Midbrain (tissue), 1 donor: ENCODE results near the gene ATF7IP.

Source experiments
- DNase-seq: peaks from one replicate; lab custom pipeline; 2025; lab: John Stamatoyannopoulos, UW

Gene ATF7IP

GRCh38 chr12:14481201-14481600 lies 115.7 kb downstream of the ATF7IP start:
- no peak for DNase-seq

GRCh38 chr12:14482361-14482760 lies 116.9 kb downstream of the ATF7IP start:
- DNase-seq, result no peak

- no peak for DNase-seq
Measured at GRCh38 chr12:14482886-14483285, 117.4 kb downstream of the ATF7IP start.

GRCh38 chr12:14495326-14495725 lies 129.8 kb downstream of the ATF7IP start:
- no peak for DNase-seq

GRCh38 chr12:14505626-14506596 lies 140.4 kb downstream of the ATF7IP start:
- no peak for DNase-seq

- no peak for DNase-seq
Measured at GRCh38 chr12:14510574-14510973, 145.1 kb downstream of the ATF7IP start.

GRCh38 chr12:14514154-14514842 lies 148.8 kb downstream of the ATF7IP start:
- peak; percentile 2 for DNase-seq

- no peak for DNase-seq
Measured at GRCh38 chr12:14514946-14515345, 149.5 kb downstream of the ATF7IP start.

- DNase-seq, result no peak
Measured at GRCh38 chr12:14521822-14522221, 156.3 kb downstream of the ATF7IP start.

GRCh38 chr12:14525964-14526363 lies 160.5 kb downstream of the ATF7IP start:
- DNase-seq, result no peak

GRCh38 chr12:14532152-14532551 lies 166.7 kb downstream of the ATF7IP start:
- DNase-seq, result no peak

- no peak for DNase-seq
Measured at GRCh38 chr12:14537088-14537487, 171.6 kb downstream of the ATF7IP start.

GRCh38 chr12:14540801-14541462 lies 175.4 kb downstream of the ATF7IP start:
- DNase-seq, result no peak

GRCh38 chr12:14545144-14546124 lies 180.0 kb downstream of the ATF7IP start:
- no peak for DNase-seq

- DNase-seq, result no peak
Measured at GRCh38 chr12:14547571-14547970, 182.1 kb downstream of the ATF7IP start.

GRCh38 chr12:14548609-14549008 lies 183.1 kb downstream of the ATF7IP start:
- no peak for DNase-seq
